HG03060 (cell line): ENCODE measurements around the gene GALNTL6.
"Not testable (repeated sequence)": the region's sequence is repeated elsewhere in the genome, so short reads cannot be mapped to it uniquely, and the experiment has no call there.

Experiments used
- ATAC-seq: cut with Tn5 transposase; IDR thresholded peaks from one replicate; pipeline ENCODE4 v1.9.1; 2021; ENCODE audit warnings: low read depth, moderate number of reproducible peaks; ENCODE audit not compliant: unreplicated experiment

GALNTL6 gene

GRCh38 chr4:172887959-172888358 lies 1074.8 kb downstream of the GALNTL6 start:
- ATAC-seq = no peak

GRCh38 chr4:172892300-172892699 lies 1079.1 kb downstream of the GALNTL6 start:
- ATAC-seq = no peak

DNA sequence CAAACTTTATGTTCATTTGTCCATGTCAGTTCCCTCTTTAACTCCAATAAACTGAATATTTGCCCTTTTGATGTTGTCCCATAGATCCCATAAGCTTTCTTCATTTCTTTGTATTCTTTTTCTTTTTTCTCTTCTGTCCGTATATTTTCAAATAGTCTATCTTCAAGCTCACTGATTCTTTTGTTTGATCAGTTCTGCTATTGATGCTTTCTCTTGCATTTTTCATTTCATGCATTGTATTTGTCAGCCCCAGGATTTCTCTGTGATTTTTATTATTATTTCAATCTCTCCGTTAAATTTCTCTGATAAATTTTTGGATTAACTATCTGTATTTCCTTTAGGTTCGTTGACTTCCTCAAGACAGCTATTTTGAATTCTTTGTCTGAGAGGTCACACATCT lies 1082.5 kb downstream of the GALNTL6 start:
- no peak for ATAC-seq

DNA sequence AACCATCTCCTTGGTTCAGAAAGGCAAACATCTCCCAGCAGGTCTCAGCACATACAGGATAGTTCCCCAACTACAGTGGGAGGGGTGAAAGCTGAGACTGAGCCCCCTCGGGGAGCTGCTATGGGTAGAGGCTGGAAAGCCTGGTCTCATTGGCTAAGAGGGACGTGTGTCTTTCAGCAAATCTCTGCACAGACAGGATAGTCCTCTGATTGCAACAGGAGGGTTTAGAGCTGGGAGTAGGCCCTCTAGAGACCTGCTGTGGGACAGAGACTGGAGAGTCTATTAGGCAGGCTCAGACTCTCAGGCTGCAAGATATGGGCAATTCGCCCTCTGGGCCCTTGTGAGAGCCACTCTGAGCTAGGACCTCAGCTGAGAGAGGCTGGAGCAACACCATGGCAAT lies 1083.8 kb downstream of the GALNTL6 start:
- ATAC-seq = no peak

GRCh38 chr4:172898715-172899114 lies 1085.5 kb downstream of the GALNTL6 start:
- ATAC-seq = no peak

- no peak for ATAC-seq
These were observed 1086.7 kb downstream of the GALNTL6 start for GRCh38 chr4:172899861-172900260.

GRCh38 chr4:172900900-172901299 lies 1087.7 kb downstream of the GALNTL6 start:
- ATAC-seq = no peak

- not testable (repeated sequence) for ATAC-seq
These were observed 1099.3 kb downstream of the GALNTL6 start for GRCh38 chr4:172912468-172912867.

GRCh38 chr4:172917403-172917802 lies 1104.2 kb downstream of the GALNTL6 start:
- ATAC-seq = not testable (repeated sequence)

- no peak for ATAC-seq
These were observed 1106.1 kb downstream of the GALNTL6 start for GRCh38 chr4:172919269-172919668.

DNA sequence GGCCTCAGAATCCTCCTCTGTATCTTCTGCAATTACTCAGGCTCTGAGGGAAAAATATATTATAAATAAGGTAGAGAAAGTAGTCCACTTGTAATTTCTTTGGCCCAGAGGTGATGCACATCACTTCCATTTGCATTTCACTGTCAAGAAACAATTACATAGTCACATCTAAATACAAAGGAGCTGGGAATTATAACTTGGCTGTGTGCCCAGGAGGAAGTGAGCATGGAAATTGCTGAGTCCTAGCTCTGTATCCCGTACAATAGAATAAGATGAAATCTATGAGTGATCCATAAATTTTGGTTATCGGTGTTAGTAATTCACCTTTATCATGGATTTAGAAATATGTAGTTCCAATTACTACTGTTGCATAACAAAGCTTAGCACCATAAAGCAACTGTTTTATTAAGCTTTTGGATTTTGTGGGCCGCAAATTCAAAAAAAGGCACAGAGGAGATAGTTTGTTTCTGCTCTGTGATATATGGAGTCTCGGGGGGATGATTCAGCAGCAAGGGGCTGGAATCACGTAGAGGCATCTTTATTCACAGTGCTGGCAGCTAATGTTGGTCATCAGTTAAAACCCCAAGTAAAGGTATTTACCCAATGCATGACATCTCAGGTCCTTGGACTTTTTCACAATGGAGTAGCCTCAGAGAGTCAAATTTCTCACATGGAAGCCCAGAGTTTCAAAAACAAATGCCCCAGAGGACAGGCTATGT lies 1114.1 kb downstream of the GALNTL6 start:
- ATAC-seq = no peak

- no peak for ATAC-seq
These were observed 1115.1 kb downstream of the GALNTL6 start for GRCh38 chr4:172928347-172928746.

DNA sequence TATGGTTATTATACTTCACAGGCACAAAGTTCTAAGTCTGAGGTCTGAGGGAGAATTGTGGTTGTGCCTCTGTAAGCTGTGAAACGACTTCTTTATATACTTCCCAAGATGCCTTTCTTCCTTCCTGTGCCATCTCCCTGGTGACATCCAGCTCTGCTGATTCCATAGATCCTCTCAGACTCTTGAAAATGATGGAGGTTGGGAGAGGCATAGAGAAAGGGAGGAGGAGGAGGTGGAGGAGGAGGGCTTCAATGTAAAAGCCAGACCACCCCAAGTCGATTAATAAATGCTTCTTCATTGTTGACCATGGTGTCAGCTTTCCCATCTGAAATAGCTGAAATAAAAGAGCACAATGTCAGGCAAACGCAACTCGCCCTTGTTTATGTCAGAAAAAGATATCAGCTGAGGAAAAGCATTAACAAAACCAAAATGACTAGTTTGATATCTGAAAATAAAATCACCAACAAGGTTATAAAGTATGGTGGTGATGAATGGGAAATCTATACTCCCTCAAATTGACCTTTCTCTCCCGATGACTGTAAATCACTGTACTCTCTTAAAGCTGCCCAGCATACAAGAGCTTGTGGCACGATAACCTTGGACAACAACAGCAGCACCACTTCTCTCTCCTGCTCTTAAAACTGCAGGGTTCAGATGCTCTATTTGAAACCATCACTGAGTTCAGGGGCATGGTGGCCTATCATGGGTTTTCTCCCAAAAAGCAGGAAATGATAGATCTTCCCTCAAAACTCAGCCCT lies 1125.0 kb downstream of the GALNTL6 start:
- ATAC-seq = no peak

DNA sequence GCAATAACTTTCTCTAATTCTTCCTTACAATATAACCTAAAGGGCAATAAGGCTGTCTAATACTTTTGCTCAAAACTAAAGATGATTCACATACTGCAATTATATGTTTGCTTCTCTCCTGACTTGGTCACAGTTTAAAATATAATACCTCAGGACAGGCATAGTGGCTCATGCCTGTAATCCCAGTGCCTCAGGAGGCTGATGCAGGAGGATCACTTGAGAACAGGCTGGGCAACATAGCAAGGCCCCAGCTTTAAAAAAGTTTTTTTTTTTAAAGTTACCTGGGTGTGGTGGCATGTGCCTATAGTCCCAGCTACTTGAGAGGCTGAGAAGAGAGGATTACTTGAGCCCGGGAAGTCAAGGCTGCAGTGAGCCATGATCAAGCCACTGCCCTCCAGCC lies 1125.7 kb downstream of the GALNTL6 start:
- no peak for ATAC-seq

- ATAC-seq = no peak
These were observed 1129.6 kb downstream of the GALNTL6 start for GRCh38 chr4:172942840-172943239.

DNA sequence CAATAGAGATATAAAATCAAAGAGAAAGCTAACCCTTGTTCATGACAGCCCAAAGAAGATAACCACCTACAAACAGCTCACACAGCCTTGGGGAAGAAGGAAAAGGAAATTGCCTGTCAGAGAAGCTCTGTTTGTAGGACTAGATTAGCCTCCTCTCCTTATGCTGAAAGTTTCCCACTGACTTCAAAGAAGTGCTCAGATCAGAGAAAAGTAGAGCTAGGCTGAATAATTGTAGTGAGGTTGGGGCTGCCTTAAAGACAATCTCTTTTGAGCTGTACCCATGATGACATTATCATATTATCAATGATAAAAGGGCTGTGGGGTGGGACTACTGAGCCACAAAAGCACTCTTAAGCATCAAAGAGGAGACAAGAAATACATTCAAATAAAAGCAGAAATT lies 1132.4 kb downstream of the GALNTL6 start:
- no peak for ATAC-seq

GRCh38 chr4:172946503-172946902 lies 1133.3 kb downstream of the GALNTL6 start:
- no peak for ATAC-seq

- ATAC-seq = no peak
These were observed 1134.4 kb downstream of the GALNTL6 start for GRCh38 chr4:172947594-172947993.

DNA sequence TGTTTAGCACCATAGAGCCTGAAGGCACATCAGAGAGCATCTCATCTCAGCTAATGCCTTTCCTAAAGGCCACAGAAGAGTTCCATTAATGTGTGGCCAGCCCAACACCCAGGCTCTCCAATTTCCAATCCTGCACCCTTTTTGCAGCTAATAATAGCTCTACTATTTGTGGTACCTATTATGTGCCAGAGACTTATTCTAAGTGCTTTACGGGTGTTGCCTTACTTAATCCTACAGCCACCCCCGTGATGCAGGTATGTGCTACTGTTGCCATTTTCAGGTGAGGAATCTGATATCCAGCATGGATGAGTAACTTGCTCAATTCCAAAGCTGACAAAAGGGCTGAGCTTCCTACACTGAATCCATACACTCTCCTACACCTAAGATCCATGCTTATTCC lies 1137.8 kb downstream of the GALNTL6 start:
- ATAC-seq = no peak

DNA sequence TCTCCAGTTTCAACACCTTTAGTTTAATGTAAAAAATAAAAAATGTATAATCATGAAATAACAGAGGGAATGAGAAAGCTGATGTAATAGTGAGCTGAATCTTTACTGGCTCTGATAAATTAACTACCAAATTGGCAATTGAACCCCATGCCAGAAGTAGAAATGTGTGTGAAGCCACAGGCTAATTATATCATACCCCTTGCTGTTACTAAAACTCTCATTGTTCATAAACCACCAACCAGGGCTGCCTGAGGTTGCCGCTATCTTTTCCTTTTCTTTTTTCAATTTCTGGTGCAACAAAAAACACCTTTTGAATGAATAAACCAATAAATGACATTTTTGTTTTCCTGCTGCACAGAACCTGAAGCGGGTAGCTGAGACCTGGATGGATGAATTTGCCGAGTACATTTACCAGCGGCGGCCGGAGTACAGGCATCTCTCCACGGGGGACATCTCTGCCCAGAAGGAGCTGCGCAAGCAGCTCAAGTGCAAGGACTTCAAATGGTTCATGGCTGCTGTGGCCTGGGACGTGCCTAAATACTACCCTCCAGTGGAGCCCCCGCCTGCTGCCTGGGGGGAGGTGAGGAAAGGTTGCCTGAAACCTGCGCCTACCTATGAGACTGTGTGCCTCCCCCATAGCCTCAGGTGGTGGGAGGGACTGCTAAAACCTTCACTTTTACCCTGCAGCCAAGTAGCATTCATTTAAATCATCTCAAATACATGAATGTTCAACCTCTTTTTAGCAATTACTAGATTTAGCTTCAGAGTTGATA lies 1138.7 kb downstream of the GALNTL6 start:
- no peak for ATAC-seq

DNA sequence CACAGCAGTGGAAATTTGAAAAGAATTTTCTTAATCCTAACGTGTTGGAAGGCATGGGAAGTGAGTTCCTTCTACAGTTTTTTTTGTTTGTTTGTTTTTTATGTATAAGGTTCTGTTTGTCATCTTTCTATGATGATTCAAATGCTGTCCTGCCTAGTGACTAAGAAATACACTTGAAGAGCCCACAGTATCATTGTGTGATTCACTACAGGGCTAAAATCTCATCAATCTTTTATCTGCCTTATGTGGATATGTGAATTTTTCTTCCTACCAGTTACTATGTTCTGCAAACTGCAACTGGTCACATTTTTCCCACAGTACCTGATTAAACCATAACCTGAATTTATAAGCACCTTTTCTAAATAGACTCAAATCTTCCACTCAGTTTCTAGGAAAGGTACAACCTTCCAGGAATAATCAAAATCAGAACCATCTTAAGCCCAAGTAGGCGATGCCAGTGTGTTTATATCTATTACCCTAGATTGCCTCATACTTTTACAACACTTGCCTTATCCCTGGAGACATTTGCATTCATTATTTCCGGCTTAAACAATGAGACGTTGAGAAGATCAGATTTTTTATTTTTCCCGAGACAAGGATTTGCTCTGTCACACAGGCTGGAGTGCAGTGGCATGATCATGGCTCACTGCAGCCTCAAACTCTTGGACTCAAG lies 1140.8 kb downstream of the GALNTL6 start:
- no peak for ATAC-seq
